Measurements from ENCODE around the gene PDCD1LG2.

Gene PDCD1LG2

GRCh38 chr9:5499889-5500398, 10.4 kb upstream of the PDCD1LG2 start:
- DNase-seq (ENCODE audit: extremely low read depth, low read depth) = no peak
- TF ChIP-seq, protein P1, sequence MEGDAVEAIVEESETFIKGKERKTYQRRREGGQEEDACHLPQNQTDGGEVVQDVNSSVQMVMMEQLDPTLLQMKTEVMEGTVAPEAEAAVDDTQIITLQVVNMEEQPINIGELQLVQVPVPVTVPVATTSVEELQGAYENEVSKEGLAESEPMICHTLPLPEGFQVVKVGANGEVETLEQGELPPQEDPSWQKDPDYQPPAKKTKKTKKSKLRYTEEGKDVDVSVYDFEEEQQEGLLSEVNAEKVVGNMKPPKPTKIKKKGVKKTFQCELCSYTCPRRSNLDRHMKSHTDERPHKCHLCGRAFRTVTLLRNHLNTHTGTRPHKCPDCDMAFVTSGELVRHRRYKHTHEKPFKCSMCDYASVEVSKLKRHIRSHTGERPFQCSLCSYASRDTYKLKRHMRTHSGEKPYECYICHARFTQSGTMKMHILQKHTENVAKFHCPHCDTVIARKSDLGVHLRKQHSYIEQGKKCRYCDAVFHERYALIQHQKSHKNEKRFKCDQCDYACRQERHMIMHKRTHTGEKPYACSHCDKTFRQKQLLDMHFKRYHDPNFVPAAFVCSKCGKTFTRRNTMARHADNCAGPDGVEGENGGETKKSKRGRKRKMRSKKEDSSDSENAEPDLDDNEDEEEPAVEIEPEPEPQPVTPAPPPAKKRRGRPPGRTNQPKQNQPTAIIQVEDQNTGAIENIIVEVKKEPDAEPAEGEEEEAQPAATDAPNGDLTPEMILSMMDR (IDR thresholded peaks at IDR 0.05; ENCODE audit: low read depth, low read length) = no peak

DNA sequence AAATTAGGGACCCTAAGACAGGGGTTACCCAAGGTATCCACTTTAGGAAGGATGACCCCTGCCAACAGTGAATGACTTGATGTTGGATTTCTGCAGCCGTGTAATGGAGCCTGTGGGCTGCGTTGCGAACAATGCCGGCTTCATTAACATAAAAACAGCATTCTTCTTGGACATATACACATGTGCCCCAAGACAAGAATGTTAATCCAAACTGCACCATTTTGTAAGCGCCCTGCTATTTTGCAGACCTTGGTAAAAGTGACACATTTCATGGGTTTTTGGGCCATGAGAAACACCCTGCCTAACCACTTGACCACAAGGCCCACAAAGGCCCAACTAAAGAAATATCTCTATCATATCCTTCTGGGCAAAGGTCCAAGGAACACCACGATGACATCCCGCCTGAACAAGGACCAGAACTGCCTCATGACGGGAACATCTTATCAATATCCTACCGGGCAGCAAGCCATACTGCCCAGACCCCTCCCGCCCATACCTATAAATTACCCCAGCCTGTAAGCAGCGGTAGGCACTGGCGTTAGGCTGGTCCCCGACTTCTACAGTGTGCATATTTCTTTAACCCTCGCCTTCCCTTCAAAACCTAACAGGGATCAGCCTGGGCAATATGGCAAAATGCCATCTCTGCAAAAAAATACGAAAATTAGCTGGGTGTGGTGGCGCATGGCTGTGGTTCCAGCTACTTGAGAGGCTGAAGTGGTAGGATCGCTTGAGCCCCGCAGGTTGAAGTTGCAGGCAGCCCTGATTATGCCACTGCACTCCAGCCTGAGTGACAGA, 9.7 kb upstream of the PDCD1LG2 start:
- no peak for DNase-seq (ENCODE audit: extremely low read depth, low read depth)
- TF ChIP-seq, protein P1 (IDR thresholded peaks at IDR 0.05; ENCODE audit: low read depth, low read length) = no peak

DNA sequence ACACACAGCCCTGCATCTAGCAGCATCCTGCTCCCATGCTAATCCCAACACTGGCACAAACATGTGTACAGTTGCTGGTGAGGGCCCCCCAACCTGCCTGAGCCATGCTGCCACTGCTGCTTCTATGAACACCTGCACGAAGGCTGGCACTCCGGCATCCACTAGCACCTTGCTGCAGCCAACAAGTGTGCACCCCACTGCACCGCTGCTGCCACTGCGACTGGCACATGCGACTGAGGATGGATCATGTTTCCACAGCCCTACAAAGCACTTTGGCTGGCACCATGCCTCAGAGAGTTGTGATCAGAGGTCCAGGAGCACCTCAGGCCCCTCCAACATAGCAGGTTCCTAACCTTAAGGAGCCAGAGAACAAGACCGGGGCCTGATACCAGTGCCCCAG, 7.8 kb upstream of the PDCD1LG2 start:
- DNase-seq (ENCODE audit: extremely low read depth, low read depth) = no peak
- TF ChIP-seq, protein P1 (IDR thresholded peaks at IDR 0.05; ENCODE audit: low read depth, low read length) = no peak

DNA sequence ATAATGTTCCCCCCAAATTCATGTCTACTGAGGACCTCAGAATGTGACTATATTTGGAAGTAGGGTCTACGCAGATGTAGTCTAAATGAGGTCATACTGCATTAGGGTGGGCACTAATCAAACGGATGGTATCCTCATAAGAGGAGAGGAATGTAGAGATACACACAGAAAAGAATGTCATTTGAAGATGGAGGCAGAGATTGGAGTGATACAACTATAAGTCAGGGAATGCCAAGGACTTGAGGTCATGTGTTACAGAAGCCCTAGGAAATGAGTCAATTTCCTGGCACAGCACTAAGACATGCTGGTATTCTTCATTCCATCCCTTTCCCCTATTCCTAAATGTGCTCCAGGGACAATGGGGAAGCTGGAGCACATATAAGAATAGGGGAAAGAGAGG, 758 bp upstream of the PDCD1LG2 start:
- TF ChIP-seq, protein P1 (IDR thresholded peaks at IDR 0.05; ENCODE audit: low read depth, low read length) = no peak
- peak; percentile 60 for DNase-seq (ENCODE audit: extremely low read depth, low read depth)

- TF ChIP-seq, protein P1 (IDR thresholded peaks at IDR 0.05; ENCODE audit: low read depth, low read length) = no peak
- no peak for DNase-seq (ENCODE audit: extremely low read depth, low read depth)
Measured at GRCh38 chr9:5510989-5511388, 658 bp downstream of the PDCD1LG2 start.

DNA sequence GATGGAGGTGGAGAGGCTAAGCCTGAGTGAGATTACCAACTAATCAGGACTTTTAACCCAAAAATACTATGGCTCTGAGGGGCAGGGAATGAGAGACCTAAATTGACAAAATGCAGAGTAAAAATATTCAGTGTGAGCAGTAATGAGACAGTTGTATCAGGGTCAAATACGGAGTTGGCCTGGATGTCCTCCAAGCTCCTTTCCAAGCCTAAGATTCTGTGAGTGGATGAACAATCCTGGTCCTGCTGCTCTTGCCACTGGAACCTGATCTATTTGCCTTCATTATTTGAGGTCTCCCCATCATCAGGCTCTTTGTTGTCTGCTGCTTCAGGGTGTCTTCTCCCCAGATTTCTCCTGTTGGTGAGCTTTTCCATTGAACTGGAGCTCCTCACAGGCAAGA, 1.1 kb downstream of the PDCD1LG2 start:
- DNase-seq (ENCODE audit: extremely low read depth, low read depth) = no peak
- TF ChIP-seq, protein P1 (IDR thresholded peaks at IDR 0.05; ENCODE audit: low read depth, low read length) = no peak

DNA sequence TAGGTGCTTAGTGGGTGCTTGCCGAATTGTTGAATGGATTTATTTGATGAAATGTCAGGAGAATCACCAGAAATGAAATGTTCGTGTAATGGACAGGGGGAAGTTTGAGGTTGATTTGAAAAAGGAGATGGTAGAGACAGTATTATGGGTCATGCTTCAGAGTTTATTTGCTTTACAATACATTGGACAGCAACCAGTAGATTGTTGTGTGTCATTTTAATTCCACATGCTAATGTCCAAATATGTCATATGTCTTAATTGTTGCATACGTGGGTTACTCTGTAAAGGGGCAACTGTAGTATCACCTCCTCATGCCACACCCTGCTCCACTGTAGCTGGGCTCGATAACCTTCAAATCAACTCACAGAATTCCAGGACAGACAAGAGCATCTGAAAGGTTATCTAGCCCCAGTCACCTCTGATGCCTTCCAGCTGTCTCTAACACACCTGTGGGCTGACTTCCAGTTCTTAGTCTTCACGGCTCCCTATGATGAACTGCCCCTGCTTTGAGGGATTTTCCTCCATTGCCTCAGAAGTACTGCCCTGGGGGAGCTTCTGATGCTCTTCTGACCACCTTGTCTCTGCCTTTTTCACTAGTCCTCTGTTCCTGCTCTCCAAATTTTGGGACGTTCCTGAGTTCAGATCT, 1.7 kb downstream of the PDCD1LG2 start:
- TF ChIP-seq, protein P1 (IDR thresholded peaks at IDR 0.05; ENCODE audit: low read depth, low read length) = no peak
- DNase-seq (ENCODE audit: extremely low read depth, low read depth) = no peak
